ENCODE data around the gene MRPL53. TPM values are rescaled to one million over a fixed set of nuclear protein-coding genes. Genes with fewer than 3 reads are reported as not detected.
A peak's percentile ranks its signal among the peaks of the same experiment; 100 is the strongest.

MRPL53 gene
- total RNA-seq, 2 donors from 2014 or later: 50.9 to 62.7 TPM

- Mint-ChIP-seq H3K27ac (peak overlapping the region; percentile 100), H3K4me1 (peaks cover 27% of the 10 kb centered on the region), H3K4me3 (peak overlapping the region; percentile 96), H3K9me3 (no peaks in the 10 kb centered on the region), H3K36me3 (ENCODE audit: low read depth) (peaks cover 22% of the 10 kb centered on the region), H3K27me3 (ENCODE audit: insufficient read depth) (peaks cover 67% of the 10 kb centered on the region)
- DNase-seq: peak; percentile 83
- H3K9ac ChIP-seq (ENCODE audit: extremely low read depth, low read length, poor library complexity, severe bottlenecking): peak overlapping the region; percentile 80
- no peak overlapping the region for H3K27ac ChIP-seq (ENCODE audit: low read depth, low read length)
- H3K36me3 ChIP-seq (ENCODE audit: control insufficient read depth, insufficient read depth, low read length): peaks cover 11% of the 10 kb centered on the region
- 7 to 11% methylated on average over 21 to 36 of the region's 38 CpGs for WGBS, 2 experiments (ENCODE audit: insufficient coverage in 1 of 2, insufficient read length in 1 of 2)
- H3K9me3 ChIP-seq (ENCODE audit: control insufficient read depth, low read length): no peaks in the 10 kb centered on the region
- H3K27me3 ChIP-seq (ENCODE audit: control insufficient read depth, insufficient read depth, low read length, poor library complexity, severe bottlenecking): peaks cover 64% of the 10 kb centered on the region
- TF ChIP-seq CTCF (conservative IDR thresholded peaks at IDR 0.05): no peak
- peaks cover 4% of the 10 kb centered on the region for H3K4me1 ChIP-seq (ENCODE audit: control insufficient read depth, insufficient read depth, low read length)
- peak overlapping the region; percentile 88 for H3K4me3 ChIP-seq (ENCODE audit: low read length)
Measured at GRCh38 chr2:74507926-74508520, 35.5 kb upstream of the MRPL53 start.

- H3K4me1 Mint-ChIP-seq: peaks cover 25% of the 10 kb centered on the region
- Histone ChIP-seq H3K27me3 (ENCODE audit: control insufficient read depth, insufficient read depth, low read length, poor library complexity, severe bottlenecking) (peaks cover 64% of the 10 kb centered on the region), H3K9me3 (ENCODE audit: control insufficient read depth, low read length) (no peaks in the 10 kb centered on the region), H3K36me3 (ENCODE audit: control insufficient read depth, insufficient read depth, low read length) (peaks cover 11% of the 10 kb centered on the region), H3K4me1 (ENCODE audit: control insufficient read depth, insufficient read depth, low read length) (peaks cover 4% of the 10 kb centered on the region), H3K4me3 (ENCODE audit: low read length) (peak within 1 kb of the TSS; percentile 88), H3K27ac (ENCODE audit: low read depth, low read length) (peak within 1 kb of the TSS; percentile 58), H3K9ac (ENCODE audit: extremely low read depth, low read length, poor library complexity, severe bottlenecking) (peak within 1 kb of the TSS; percentile 80)
- H3K27ac Mint-ChIP-seq: peak within 1 kb of the TSS; percentile 100
- H3K9me3 Mint-ChIP-seq: no peaks in the 10 kb centered on the region
- 0% methylated on average over 12 to 53 of the region's 56 CpGs for WGBS, 2 experiments (ENCODE audit: insufficient coverage in 1 of 2, insufficient read length in 1 of 2)
- peak; percentile 99 for DNase-seq
- peaks cover 22% of the 10 kb centered on the region for H3K36me3 Mint-ChIP-seq (ENCODE audit: low read depth)
- peaks cover 67% of the 10 kb centered on the region for H3K27me3 Mint-ChIP-seq (ENCODE audit: insufficient read depth)
- peak; percentile 69 for TF ChIP-seq CTCF (conservative IDR thresholded peaks at IDR 0.05)
- peak within 1 kb of the TSS; percentile 96 for H3K4me3 Mint-ChIP-seq
Measured at GRCh38 chr2:74507145-74507925, 34.9 kb upstream of the MRPL53 start, which contains the start of gene PCGF1. PCGF1 (minus strand) TSS chr2:74507695; CDS start chr2:74507668, 27 bp downstream.

- Histone ChIP-seq H3K27me3 (ENCODE audit: control insufficient read depth, insufficient read depth, low read length, poor library complexity, severe bottlenecking) (peaks cover 64% of the 10 kb centered on the region), H3K9me3 (ENCODE audit: control insufficient read depth, low read length) (no peaks in the 10 kb centered on the region), H3K9ac (ENCODE audit: extremely low read depth, low read length, poor library complexity, severe bottlenecking) (no peak overlapping the region), H3K4me1 (ENCODE audit: control insufficient read depth, insufficient read depth, low read length) (peaks cover 4% of the 10 kb centered on the region), H3K4me3 (ENCODE audit: low read length) (peak overlapping the region; percentile 66), H3K36me3 (ENCODE audit: control insufficient read depth, insufficient read depth, low read length) (peaks cover 11% of the 10 kb centered on the region), H3K27ac (ENCODE audit: low read depth, low read length) (no peak overlapping the region)
- TF ChIP-seq CTCF (conservative IDR thresholded peaks at IDR 0.05): no peak
- peaks cover 22% of the 10 kb centered on the region for H3K36me3 Mint-ChIP-seq (ENCODE audit: low read depth)
- H3K27me3 Mint-ChIP-seq (ENCODE audit: insufficient read depth): peaks cover 67% of the 10 kb centered on the region
- no peak for DNase-seq
- H3K4me3 Mint-ChIP-seq: peak overlapping the region; percentile 96
- H3K9me3 Mint-ChIP-seq: no peaks in the 10 kb centered on the region
- H3K4me1 Mint-ChIP-seq: peaks cover 35% of the 10 kb centered on the region
- 94 to 97% methylated on average over 6 to 14 of the region's 14 CpGs for WGBS, 2 experiments (ENCODE audit: insufficient coverage in 1 of 2, insufficient read length in 1 of 2)
- no peak overlapping the region for H3K27ac Mint-ChIP-seq
Measured at GRCh38 chr2:74505448-74506246, 33.2 kb upstream of the MRPL53 start.

Measured in endodermal cell (in vitro differentiated cells).